ENCODE results near the gene CHRNE.
"Not testable (repeated sequence)": the region's sequence is repeated elsewhere in the genome, so short reads cannot be mapped to it uniquely, and the experiment has no call there.

CHRNE gene

DNA sequence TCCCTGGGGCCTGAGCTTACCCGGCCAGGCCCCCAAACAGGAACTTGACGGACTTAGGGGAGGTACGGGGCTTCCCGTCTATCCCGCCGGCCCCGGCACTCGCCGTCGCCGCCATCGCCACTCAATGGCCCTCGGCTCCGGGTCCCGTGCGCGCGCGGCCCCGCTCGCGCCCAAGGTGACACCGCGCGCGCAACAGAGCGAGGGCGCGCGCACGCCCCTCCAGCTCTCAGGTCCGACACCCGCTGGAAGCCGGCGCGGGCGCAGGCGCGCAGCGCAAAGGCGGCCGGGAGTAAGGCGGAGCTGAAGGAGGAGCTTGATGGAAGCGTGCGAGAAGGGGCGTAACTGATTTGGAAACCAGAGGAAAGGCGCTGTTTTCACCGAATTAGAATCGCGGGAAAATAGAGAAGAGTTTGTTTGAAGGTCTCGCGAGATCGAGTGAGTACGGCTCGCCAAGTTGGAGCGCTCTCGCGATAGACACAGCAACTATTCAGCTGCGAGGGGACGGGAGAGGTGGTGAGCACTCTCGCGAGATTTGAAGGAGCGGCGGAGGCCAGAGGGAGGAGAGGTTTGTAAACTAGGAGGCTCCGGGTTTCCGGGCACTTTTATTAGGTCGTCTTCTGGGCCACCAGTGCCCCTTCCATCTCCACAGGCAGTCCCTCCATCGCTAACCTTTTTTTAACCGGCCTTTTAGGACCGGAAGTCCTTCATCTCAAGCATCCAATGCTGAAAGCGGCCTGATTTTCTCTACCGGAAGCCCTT is 37.1 kb upstream of the CHRNE start, which contains the start of the genes RNF167 and SLC25A11:
RNF167 (plus strand) TSS at position 473 of the 759 bp plus-strand sequence. CDS start 642 bp downstream, outside the sequence.
SLC25A11 (minus strand) TSS at position 251 of the 759 bp plus-strand sequence; CDS start at position 115, 136 bp downstream.
- in situ Hi-C loops (cut with MboI; ENCODE audit: low sequenced_read_pairs): no loop called here

DNA sequence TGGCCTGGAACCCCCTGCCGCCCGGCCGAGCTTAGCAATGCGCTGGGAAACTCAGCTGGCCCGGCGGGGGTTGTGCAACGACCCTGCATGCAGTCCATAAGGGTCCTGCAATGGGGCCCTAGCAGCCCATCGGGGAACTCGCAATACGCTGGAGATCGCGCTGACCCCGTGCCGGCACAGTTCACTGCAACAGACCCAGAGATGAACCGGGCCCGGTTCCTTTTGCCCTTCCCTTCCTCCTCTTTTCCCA is 36.6 kb upstream of the CHRNE start:
- in situ Hi-C loops (cut with MboI; ENCODE audit: low sequenced_read_pairs): no loop called here

DNA sequence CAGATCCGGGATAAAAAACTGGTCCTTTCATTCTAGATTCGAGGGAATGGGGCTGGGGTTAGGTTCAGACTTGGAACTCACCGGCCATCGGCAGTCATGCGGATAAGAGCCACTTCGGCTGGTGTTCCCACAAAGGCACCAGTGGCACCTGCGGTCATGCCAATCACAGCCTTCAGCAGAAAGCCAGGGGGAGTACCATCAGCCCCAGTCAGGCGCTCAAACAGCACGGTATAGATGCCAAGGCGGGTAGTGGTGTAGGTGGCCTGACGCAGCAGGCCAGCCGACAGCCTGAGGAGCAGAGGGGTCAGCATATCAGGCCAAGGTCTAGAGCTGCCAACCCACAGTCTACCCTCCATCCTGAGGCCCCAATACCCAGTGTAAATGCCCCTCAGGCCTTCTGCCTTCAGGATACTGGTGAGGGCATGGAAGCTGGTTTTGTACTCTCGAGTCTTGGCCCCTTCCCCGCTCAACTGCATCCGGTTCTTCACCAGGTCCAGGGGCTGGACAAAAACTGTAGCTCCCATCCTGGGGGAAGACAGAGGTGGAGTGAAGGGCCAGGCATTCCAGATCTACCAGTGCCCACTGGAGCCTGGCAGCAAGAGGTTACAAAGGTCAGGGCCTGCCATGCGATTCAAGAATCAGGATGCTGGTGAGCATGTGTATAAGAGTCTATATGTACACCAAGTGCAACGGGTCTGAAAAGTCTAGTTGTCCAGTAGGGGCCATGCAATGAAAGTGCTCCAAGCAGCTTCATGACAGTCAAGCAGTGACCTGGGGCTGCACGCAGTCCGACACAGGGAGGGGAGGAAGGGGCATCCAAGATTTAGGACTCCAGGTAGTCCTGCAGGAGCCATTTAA is 36.0 kb upstream of the CHRNE start:
- in situ Hi-C loops (cut with MboI; ENCODE audit: low sequenced_read_pairs): no loop called here

DNA sequence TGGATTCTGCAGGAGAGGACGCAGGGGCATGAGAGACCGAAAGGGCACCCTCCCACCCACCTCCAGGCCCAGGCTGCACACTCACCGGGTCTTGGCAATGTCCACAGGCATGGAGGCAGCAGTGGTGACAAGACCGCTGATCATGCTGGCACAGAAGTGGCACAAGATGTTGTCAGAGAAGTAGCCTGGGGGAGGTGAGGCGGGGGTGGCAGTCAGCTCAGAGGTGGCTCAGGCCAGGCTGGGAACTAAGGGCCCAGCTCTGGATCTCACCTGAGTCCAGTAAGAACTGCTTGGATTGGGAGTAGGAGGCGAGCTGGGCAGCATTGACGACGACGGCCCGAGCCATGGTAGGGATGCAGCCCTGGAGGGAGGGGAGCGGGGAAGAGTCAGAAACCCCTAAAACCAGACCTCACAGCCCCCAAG is 35.2 kb upstream of the CHRNE start:
- in situ Hi-C loops (cut with MboI; ENCODE audit: low sequenced_read_pairs): no loop called here

DNA sequence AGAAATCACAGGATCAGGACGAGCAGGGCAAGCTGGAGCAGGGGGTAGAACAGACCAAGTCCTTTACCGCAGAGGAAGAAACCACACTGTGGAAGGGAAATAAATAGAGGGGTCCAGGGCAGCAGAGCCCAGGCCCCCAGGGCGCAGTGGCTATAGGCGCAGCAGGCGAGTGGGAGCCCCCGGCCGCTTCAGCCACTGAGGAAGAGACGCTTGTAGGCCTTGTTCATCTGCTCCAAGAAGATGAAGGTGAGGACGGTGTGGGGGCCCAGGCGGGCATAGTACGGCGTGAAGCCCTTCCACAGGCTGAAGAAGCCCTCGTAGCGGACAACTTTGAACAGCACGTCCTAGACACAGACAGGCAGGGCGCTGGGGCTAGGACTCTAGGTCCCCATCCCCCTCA is 34.7 kb upstream of the CHRNE start:
- in situ Hi-C loops (cut with MboI; ENCODE audit: low sequenced_read_pairs): no loop called here

DNA sequence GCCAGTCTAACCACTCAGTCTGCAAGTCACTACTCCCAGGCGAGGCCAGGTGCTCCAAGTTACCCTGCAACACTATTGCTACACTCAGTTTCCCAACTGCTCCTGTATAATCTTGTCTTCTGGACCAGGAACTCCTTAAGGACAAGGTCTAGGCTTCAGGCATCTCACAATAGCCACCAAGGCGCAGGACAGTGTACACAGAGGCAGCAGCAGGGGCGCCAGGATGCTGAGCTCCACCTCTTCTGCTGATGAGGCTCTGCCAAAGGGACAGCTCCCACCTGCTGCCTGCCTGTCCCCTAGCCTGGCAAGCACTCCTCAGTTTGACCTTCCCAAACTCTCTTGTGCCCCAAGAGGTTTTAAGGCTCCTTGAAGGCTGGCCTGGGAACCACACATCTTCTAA is 33.5 kb upstream of the CHRNE start:
- in situ Hi-C loops (cut with MboI; ENCODE audit: low sequenced_read_pairs): no loop called here

DNA sequence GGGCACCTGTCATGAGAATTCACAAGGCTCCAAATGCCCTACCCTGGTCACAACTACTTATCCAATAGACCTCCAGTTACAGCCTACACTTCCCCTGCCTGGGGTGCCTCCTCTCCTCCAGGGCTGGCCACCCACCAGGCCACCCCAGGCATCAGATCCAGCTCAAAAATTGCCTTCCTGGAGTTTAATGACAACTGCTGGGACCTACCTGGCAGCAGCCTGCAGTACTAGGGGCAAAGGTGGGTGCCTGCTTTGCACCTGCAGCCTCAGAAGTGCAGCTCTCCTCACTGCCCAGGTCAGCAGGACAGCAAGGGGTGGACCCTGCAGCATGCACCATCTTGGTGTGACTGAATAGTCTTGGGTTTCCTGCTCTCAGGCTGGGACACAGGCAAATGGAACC is 32.8 kb upstream of the CHRNE start:
- in situ Hi-C loops (cut with MboI; ENCODE audit: low sequenced_read_pairs): no loop called here

DNA sequence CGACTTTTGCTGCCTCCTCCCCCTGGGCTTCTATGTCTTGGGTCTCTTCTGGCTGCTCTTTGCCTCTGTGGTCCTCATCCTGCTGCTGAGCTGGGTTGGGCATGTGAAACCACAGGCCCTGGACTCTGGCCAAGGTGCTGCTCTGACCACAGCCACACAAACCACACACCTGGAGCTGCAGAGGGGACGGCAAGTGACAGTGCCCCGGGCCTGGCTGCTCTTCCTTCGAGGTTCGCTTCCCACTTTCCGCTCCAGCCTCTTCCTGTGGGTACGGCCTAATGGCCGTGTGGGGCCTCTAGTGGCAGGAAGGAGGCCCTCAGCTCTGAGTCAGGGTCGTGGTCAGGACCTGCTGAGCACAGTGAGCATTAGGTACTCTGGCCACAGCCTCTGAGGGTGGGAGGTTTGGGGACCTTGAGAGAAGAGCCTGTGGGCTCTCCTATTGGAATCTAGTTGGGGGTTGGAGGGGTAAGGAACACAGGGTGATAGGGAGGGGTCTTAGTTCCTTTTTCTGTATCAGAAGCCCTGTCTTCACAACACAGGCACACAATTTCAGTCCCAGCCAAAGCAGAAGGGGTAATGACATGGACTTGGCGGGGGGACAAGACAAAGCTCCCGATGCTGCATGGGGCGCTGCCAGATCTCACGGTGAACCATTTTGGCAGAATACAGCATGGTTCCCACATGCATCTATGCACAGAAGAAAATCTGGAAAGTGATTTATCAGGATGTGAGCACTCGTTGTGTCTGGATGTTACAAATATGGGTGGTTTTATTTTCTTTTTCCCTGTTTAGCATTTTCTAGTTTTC is 31.5 kb upstream of the CHRNE start:
- in situ Hi-C loops (cut with MboI; ENCODE audit: low sequenced_read_pairs): no loop called here

DNA sequence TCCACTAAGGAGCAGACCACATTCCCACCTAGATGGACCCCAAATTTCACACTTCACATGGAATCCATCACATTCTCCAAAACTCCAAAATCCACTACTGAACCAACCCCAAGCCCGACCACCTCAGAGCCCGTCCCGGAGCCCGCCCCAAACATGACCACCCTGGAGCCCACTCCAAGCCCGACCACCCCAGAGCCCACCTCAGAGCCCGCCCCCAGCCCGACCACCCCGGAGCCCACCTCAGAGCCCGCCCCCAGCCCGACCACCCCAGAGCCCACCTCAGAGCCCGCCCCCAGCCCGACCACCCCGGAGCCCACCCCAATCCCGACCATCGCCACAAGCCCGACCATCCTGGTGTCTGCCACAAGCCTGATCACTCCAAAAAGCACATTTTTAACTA is 30.7 kb upstream of the CHRNE start:
- in situ Hi-C loops (cut with MboI; ENCODE audit: low sequenced_read_pairs): no loop called here

DNA sequence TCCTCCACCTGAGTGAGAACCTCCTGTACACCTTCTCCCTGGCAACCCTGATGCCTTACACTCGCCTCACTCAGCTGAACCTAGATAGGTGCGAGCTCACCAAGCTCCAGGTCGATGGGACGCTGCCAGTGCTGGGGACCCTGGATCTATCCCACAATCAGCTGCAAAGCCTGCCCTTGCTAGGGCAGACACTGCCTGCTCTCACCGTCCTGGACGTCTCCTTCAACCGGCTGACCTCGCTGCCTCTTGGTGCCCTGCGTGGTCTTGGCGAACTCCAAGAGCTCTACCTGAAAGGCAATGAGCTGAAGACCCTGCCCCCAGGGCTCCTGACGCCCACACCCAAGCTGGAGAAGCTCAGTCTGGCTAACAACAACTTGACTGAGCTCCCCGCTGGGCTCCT is 29.9 kb upstream of the CHRNE start:
- in situ Hi-C loops (cut with MboI; ENCODE audit: low sequenced_read_pairs): no loop called here

DNA sequence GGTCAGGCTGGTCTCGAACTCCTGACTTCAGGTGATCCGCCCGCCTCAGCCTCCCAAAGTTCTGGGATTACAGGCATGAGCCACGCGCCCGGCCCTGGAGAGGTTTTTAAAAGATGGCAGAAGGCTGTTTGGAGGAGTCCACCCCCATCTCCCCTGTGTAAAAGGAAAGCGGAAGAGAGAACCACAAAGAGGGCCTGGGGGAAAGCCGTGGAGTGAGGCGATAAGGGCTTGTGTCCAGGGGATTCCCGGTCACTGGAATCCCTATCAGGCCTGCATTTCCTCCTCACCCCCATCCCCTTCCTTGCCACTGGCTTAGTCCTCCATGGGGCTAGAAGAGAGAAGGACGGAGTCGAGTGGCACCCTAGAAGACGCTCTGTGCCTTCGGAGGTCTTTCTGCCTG is 29.1 kb upstream of the CHRNE start, which contains the start of gene GP1BA:
GP1BA (plus strand) TSS at position 315 of the 400 bp plus-strand sequence. CDS start 328 bp downstream, outside the sequence.
- in situ Hi-C loops (cut with MboI; ENCODE audit: low sequenced_read_pairs): no loop called here

DNA sequence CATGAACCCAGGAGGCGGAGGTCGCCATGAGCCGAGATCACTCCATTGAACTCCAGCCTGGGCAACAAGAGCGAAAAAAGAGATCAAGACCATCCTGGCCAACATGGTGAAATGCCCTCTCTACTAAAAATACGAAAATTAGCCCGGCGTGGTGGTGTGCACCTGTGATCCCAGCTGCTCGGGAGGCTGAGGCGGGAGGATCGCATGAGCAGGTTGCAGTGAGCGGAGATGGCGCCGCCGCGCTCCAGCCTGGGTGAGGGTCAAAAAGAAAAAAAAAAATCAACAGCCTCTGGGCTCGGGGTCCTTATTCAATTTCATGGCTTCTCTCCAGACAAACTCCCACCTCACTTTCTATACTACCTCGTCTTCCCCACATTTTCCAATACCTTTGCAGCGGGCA is 26.0 kb upstream of the CHRNE start:
- in situ Hi-C loops (cut with MboI; ENCODE audit: low sequenced_read_pairs): no loop called here

DNA sequence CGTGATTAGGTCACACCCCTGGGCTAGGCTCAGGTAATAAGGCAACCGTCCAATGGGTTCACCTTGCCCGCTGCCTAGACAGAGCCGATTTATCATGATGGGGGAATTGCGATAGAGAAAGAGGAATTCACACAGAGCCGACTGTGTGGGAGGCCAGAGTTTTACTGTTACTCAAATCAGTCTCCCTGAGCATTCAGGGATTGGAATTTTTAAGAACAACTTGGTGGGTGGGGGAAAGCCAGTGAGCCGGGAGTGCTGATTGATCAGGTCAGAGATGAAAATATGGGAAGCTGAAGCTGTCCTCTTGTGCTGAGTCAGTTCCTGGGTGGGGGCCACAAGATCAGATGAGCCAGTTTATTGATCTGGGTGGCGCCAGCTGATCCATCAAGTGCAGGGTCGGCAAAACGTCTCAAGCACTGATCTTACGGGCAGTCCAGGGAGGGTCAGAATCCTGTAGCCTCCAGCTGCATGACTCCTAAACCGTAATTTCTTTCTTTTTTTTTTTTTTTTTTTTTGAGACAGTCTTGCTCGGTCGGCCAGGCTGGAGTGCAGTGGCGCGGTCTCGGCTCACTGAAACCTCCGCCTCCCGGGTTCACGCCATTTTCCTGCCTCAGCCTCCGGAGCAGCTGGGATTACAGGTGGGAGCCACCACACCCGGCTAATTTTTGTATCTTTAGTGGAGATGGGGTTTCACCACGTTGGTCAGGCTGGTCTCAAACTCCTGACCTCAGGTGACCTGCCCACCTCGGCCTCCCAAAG is 23.9 kb upstream of the CHRNE start:
- in situ Hi-C loops (cut with MboI; ENCODE audit: low sequenced_read_pairs): not testable (repeated sequence)

DNA sequence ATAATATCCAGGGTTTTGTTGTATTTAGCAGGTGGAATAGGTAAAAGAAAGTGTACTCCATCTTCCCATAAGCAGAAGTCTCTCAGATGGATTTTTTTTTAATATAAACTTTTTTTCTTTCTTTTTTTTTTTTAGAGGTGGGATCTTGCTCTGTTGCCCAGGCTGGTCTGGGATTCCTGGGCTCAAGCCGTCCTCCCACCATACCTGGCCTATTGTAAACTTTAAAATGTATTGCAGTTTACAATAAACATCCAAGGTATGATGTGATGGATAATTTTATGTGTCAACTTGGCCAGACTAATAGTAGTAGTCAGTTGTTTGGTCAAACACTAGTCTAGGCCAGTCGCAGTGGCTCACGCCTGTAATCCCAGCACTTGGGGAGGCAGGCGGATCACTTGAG is 18.4 kb upstream of the CHRNE start:
- in situ Hi-C loops (cut with MboI; ENCODE audit: low sequenced_read_pairs): no loop called here

DNA sequence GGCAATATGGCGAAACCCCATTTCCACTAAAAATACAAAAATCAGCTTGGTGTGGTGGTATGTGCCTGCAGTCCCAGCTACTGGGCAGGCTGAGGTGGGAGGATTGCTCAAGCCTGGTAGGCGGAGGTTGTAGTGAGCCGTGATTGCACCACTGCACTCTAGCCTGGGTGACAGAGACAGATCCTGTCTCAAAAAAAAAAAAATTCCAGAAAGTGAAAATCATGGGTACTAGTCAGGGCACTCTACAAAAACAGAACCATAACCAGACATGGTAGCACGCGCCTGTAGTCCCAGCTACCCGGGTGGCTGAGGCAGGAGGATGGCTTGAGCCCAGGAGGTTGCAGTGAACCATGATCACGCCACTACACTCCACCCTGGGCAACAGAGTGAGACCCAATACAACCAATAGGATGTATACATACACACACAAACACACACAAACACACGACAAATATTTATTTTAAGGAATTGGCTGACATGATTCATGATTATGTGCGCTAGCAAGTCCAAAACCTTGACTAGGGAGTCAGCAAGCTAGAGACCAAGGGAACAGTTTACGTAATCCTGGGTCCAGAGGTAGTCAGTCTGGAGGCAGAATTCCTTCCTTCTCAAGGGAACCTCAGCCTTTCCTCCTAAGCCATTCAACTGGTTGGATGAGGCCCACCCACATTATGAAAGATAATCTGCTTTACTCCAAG is 17.6 kb upstream of the CHRNE start:
- in situ Hi-C loops (cut with MboI; ENCODE audit: low sequenced_read_pairs): no loop called here

DNA sequence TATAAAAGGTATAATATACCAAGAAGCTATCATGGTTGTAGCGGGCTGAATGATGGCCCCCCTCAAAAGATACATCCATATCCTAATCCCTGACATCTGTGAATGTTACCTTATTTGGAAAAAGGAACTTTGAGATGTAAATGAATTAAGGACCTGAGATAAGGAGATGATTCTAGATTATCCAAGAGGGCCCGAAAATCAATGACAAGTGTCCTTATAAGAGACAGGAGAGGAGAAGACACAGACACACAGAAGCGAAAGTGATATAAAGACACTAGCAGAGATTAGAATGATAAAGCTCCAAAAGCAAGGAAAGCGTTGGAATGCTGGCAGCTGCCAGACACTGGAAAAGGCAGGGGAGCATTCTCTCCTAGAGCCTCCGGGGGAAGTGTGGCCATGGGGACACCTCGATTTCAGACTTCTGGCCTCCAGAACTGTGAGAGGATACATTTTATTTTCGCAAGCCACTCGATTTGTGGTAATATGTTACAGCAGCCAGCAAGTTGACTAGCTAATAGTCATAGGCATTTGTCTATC is 16.7 kb upstream of the CHRNE start:
- in situ Hi-C loops (cut with MboI; ENCODE audit: low sequenced_read_pairs): no loop called here

DNA sequence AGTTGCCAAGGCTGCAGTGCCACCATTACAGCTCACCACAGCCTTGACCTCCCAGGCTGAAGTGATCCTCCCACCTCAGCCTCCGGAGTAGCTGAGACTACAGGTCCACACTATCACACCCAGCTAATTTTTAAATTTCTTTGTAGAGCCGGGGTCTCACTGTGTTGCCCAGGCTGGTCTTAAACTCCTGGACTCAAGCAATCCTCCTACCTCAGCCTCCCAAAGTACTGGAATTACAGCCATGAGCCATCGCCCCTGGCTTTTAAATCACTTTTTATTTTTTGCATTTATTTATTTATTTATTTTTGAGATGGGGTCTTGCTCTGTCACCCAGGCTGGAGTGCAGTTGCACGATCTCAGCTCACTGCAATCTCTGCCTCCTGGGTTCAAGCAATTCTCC is 11.7 kb upstream of the CHRNE start:
- in situ Hi-C loops (cut with MboI; ENCODE audit: low sequenced_read_pairs): not testable (repeated sequence)

DNA sequence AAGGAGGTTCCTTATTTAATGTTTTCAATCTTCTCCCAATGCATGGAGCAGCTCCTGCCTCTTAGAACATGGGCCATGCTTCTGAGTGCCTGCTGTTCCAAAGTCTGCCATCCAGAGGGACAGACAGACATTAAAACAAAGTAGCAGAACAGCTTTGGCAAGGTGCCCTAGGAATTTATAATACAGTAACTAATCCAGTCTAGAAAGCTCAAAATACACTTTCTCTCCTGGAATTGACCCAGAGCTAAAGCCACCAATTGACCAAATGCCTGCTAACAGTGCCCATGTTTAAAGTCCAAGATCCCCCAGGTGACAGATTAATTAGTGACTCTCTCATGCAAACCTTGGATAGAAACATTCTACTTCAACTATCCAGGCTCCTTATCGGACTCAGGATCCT is 11.1 kb upstream of the CHRNE start:
- in situ Hi-C loops (cut with MboI; ENCODE audit: low sequenced_read_pairs): no loop called here

DNA sequence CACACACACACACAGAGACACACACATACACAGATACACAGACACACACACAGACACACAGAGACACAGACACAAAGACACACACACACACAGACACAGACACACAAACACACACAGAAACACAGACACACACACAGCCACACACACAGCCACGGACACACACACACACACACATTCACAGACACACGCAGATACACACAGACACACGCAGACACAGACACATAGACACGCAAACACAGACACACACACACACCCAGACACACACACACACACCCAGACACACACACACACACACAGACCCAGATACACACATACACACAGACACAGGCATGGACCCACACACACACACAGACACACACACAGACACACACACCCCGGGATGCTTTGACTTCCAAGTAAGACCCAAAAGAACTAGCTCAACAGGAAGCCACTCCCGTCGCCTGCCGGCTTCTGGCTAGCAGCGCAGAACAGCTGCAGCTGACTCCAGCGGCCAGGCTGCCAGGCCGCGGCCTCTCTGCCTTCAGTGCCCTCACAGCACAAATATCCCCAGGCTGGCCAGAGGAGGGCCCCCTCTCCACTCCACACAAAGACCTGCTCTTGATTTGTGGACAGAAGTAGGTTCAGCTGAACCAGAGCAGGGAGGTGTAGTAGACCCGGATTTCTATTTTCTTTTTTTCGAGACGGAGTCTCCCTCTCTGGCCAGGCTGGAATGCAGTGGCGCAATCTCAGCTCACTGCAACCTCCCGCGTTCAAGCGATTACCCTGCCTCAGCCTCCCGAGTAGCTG is 6.0 kb upstream of the CHRNE start:
- in situ Hi-C loops (cut with MboI; ENCODE audit: low sequenced_read_pairs): no loop called here

Measured in hTERT RPE-1 (cell line).